Neural cell (in vitro differentiated cells): ENCODE data around the gene HECW1. TPM values are rescaled to one million over a fixed set of nuclear protein-coding genes. Genes with fewer than 3 reads are reported as not detected.

Experiments
- H2AFZ ChIP-seq: fragments of 200-600, 300-800 bp; sonication (generic), shearing (Covaris generic); 2 replicates; pipeline ENCODE4 v1.6.0; 2014; ENCODE audit warnings: low read depth, mild to moderate bottlenecking, antibody characterized with exemption, low read length, moderate library complexity
- H3F3A ChIP-seq: fragments of 200-600 bp; shearing (Covaris generic); 2 replicates; pipeline ENCODE4 v1.6.1; 2016; ENCODE audit warnings: mild to moderate bottlenecking, moderate library complexity, mixed read lengths, antibody characterized with exemption, low read length; ENCODE audit not compliant: insufficient read depth, poor library complexity, severe bottlenecking
- H3K27ac ChIP-seq: fragments of 200-600, 300-800 bp; sonication (generic), shearing (Covaris generic); 2 replicates; pipeline ENCODE4 v1.5.1; 2014; ENCODE audit warnings: mild to moderate bottlenecking, low read length, moderate library complexity
- H3K27me3 ChIP-seq: fragments of 300-800, 200-600 bp; sonication (generic), shearing (Covaris generic); 2 replicates; pipeline ENCODE4 v1.6.0; 2014; ENCODE audit warnings: mild to moderate bottlenecking, low read depth, low read length, moderate library complexity; ENCODE audit not compliant: insufficient read depth
- H3K36me3 ChIP-seq: fragments of 300-800, 200-600 bp; sonication (generic), shearing (Covaris generic); 2 replicates; pipeline ENCODE4 v1.5.1; 2014; ENCODE audit warnings: mild to moderate bottlenecking, antibody characterized with exemption, low read length, moderate library complexity; ENCODE audit not compliant: insufficient read depth
- H3K4me2 ChIP-seq: fragments of 300-800, 200-600 bp; sonication (generic), shearing (Covaris generic); 2 replicates; pipeline ENCODE4 v1.6.0; 2014; ENCODE audit warnings: mild to moderate bottlenecking, low read length
- H3K4me3 ChIP-seq: fragments of 300-800, 200-600 bp; sonication (generic), shearing (Covaris generic); 2 replicates; pipeline ENCODE4 v1.5.1; 2014; ENCODE audit warnings: mild to moderate bottlenecking, low read length, moderate library complexity
- H3K79me2 ChIP-seq: fragments of 200-600 bp; shearing (Covaris generic); replicated peaks from 2 replicates; pipeline ENCODE4 v1.6.0; 2014; ENCODE audit warnings: mild to moderate bottlenecking, low read length, moderate library complexity; ENCODE audit not compliant: insufficient read depth
- H3K9ac ChIP-seq: fragments of 300-800, 200-600 bp; sonication (generic), shearing (Covaris generic); 2 replicates; pipeline ENCODE4 v1.6.1; 2016; ENCODE audit warnings: mild to moderate bottlenecking, low read length, mixed read lengths
- H3K9me2 ChIP-seq: fragments of 200-600 bp; shearing (Covaris generic); 2 replicates; pipeline ENCODE4 v1.6.1; 2016; ENCODE audit warnings: mild to moderate bottlenecking, low read length, mixed read lengths; ENCODE audit not compliant: insufficient read depth
- H3K9me3 ChIP-seq: fragments of 200-600, 300-800 bp; sonication (generic), shearing (Covaris generic); 2 replicates; pipeline ENCODE4 v1.6.1; 2016; ENCODE audit warnings: mild to moderate bottlenecking, mixed run types, low read length, moderate library complexity, mixed read lengths
- H4K20me1 ChIP-seq: fragments of 200-600 bp; shearing (Covaris generic); 2 replicates; pipeline ENCODE4 v1.6.1; 2016; ENCODE audit warnings: mild to moderate bottlenecking, mixed run types; ENCODE audit not compliant: insufficient read depth
- EP300 ChIP-seq: fragments of 450-650 bp; conservative IDR thresholded peaks from 2 replicates; pipeline ENCODE4 v1.6.1; 2014; ENCODE audit warnings: antibody characterized with exemption, mild to moderate bottlenecking, moderate library complexity; ENCODE audit not compliant: poor library complexity, severe bottlenecking
- EZH2 ChIP-seq: fragments of 200-600, 300-800 bp; shearing (Covaris generic), sonication (generic); IDR thresholded peaks from 2 replicates; pipeline ENCODE4 v1.6.1; 2014; ENCODE audit warnings: antibody characterized with exemption, low read length, borderline replicate concordance, mild to moderate bottlenecking; ENCODE audit not compliant: insufficient read depth, poor library complexity, severe bottlenecking
- MXI1 ChIP-seq: fragments of 450-650 bp; conservative IDR thresholded peaks from 2 replicates; pipeline ENCODE4 v1.6.1; 2014; ENCODE audit warnings: antibody characterized with exemption, mild to moderate bottlenecking; ENCODE audit not compliant: poor library complexity, severe bottlenecking
- POLR2AphosphoS5 ChIP-seq: IDR thresholded peaks from 2 replicates; pipeline ENCODE4 v1.6.1; 2012
- RAD21 ChIP-seq: fragments of 450-650 bp; conservative IDR thresholded peaks from 2 replicates; pipeline ENCODE4 v1.6.1; 2014; ENCODE audit warnings: antibody characterized with exemption, mild to moderate bottlenecking, moderate library complexity
- SMC3 ChIP-seq: fragments of 450-650 bp; conservative IDR thresholded peaks from 2 replicates; pipeline ENCODE4 v1.6.1; 2014; ENCODE audit warnings: antibody characterized with exemption, mild to moderate bottlenecking, moderate library complexity; ENCODE audit not compliant: poor library complexity
- TAF1 ChIP-seq: IDR thresholded peaks from 2 replicates; pipeline ENCODE4 v1.6.1; 2012; ENCODE audit warnings: low read depth
- polyA plus RNA-seq: library from polyadenylated mRNA; depleted of rRNA; stranded (reverse); fragments of >200 nt; gene quantifications from 2 replicates; pipeline ENCODE4 v1.2.3, GENCODE V29; 2014
- TF ChIP-seq, protein P1 (sequence below): fragments of 450-650 bp; IDR thresholded peaks from 2 replicates; pipeline ENCODE4 v1.5.1; 2014; ENCODE audit warnings: antibody characterized with exemption, mild to moderate bottlenecking, moderate library complexity; ENCODE audit not compliant: poor library complexity, severe bottlenecking
- TF ChIP-seq, protein P2 (sequence below): IDR thresholded peaks from 2 replicates; pipeline ENCODE4 v1.6.1; 2012; ENCODE audit warnings: borderline replicate concordance

The HECW1 gene
- polyA plus RNA-seq, 1 donor from 2014 or later, result 13.8 TPM

DNA sequence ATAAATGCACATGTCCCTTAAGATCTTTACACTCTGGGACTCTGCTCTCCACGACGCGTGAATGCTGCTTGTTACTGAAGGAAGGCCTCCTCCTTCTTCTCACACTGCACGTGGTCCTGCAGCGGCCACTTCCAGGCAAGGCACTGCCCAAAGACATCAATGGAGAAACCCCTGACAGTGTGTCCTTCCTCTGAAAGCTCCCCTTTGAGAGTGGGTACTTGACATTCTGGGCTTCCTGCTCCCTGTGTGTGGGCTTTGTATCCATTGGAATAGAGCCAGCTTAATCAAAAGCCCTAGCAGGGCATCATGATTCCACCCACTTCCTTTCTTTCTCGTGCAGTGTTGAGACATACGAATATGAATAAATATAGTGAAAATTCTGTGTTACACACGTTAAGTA lies 400.8 kb downstream of the HECW1 start:
- Histone ChIP-seq H3K4me3 (no peak overlapping the region), H4K20me1 (no peaks in the 10 kb centered on the region), H3K36me3 (peaks cover 12% of the 10 kb centered on the region), H3F3A (no peaks in the 10 kb centered on the region), H2AFZ (no peak overlapping the region), H3K27ac (no peak overlapping the region), H3K27me3 (no peaks in the 10 kb centered on the region), H3K79me2 (no peaks in the 10 kb centered on the region), H3K9ac (no peak overlapping the region), H3K9me2 (no peaks in the 10 kb centered on the region), H3K4me2 (no peak overlapping the region), H3K9me3 (no peaks in the 10 kb centered on the region)
- TF ChIP-seq, protein P1, sequence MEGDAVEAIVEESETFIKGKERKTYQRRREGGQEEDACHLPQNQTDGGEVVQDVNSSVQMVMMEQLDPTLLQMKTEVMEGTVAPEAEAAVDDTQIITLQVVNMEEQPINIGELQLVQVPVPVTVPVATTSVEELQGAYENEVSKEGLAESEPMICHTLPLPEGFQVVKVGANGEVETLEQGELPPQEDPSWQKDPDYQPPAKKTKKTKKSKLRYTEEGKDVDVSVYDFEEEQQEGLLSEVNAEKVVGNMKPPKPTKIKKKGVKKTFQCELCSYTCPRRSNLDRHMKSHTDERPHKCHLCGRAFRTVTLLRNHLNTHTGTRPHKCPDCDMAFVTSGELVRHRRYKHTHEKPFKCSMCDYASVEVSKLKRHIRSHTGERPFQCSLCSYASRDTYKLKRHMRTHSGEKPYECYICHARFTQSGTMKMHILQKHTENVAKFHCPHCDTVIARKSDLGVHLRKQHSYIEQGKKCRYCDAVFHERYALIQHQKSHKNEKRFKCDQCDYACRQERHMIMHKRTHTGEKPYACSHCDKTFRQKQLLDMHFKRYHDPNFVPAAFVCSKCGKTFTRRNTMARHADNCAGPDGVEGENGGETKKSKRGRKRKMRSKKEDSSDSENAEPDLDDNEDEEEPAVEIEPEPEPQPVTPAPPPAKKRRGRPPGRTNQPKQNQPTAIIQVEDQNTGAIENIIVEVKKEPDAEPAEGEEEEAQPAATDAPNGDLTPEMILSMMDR, result no peak
- TF ChIP-seq TAF1, result no peak
- no peak for TF ChIP-seq EP300
- TF ChIP-seq SMC3, result no peak
- no peak for TF ChIP-seq EZH2
- no peak for TF ChIP-seq MXI1
- no peak for TF ChIP-seq POLR2AphosphoS5
- TF ChIP-seq, protein P2, sequence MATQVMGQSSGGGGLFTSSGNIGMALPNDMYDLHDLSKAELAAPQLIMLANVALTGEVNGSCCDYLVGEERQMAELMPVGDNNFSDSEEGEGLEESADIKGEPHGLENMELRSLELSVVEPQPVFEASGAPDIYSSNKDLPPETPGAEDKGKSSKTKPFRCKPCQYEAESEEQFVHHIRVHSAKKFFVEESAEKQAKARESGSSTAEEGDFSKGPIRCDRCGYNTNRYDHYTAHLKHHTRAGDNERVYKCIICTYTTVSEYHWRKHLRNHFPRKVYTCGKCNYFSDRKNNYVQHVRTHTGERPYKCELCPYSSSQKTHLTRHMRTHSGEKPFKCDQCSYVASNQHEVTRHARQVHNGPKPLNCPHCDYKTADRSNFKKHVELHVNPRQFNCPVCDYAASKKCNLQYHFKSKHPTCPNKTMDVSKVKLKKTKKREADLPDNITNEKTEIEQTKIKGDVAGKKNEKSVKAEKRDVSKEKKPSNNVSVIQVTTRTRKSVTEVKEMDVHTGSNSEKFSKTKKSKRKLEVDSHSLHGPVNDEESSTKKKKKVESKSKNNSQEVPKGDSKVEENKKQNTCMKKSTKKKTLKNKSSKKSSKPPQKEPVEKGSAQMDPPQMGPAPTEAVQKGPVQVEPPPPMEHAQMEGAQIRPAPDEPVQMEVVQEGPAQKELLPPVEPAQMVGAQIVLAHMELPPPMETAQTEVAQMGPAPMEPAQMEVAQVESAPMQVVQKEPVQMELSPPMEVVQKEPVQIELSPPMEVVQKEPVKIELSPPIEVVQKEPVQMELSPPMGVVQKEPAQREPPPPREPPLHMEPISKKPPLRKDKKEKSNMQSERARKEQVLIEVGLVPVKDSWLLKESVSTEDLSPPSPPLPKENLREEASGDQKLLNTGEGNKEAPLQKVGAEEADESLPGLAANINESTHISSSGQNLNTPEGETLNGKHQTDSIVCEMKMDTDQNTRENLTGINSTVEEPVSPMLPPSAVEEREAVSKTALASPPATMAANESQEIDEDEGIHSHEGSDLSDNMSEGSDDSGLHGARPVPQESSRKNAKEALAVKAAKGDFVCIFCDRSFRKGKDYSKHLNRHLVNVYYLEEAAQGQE, result no peak
- no peak for TF ChIP-seq RAD21

DNA sequence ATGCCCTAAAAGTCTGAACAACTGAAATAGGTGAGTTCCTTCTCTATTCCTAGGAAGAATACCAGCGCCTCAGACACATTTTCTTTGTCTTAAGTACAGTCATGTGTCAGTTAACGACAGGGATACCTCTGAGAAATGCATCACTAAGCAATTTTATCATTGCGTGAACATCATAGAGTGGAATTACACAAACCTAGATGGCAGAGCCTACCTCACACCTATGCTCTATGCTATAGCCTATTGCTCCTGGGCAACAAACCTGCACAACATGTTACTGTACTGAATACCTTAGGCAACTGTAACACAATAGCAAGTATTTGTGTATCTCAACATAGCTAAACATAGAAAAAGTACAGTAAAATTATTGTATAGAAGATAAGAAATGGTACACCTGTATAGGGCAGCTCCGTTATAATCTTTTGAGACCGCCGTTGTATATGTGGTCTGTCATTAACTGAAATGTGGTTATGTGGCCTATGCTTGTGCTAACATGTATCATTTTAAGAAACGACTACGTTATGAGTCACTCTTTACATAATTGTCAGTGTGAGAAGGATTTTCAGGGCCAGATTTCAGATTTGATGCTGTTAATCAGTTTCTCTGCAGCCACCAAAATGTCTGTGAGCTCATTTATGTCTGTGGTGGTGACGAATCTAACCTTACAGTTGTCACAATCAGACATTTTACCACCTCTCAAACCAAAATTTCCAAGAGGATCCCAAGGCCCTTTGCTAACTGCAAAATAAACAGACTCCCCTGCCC lies 404.3 kb downstream of the HECW1 start:
- Histone ChIP-seq H3K79me2 (no peaks in the 10 kb centered on the region), H2AFZ (no peak overlapping the region)

More for the DNA sequence above, 404.3 kb downstream of the HECW1 start:
- no peak overlapping the region for H3K4me3 ChIP-seq
- no peaks in the 10 kb centered on the region for H4K20me1 ChIP-seq
- H3K9me2 ChIP-seq, result no peaks in the 10 kb centered on the region
- no peaks in the 10 kb centered on the region for H3K36me3 ChIP-seq
- no peak overlapping the region for H3K4me2 ChIP-seq
- H3K9ac ChIP-seq, result no peak overlapping the region
- TF ChIP-seq EZH2 (no peak), TAF1 (no peak), SMC3 (no peak), EP300 (no peak), MXI1 (no peak), RAD21 (no peak), POLR2AphosphoS5 (no peak)
- TF ChIP-seq, protein P1, result no peak
- TF ChIP-seq, protein P2, result no peak
- H3K27ac ChIP-seq, result no peak overlapping the region
- no peaks in the 10 kb centered on the region for H3K9me3 ChIP-seq
- no peaks in the 10 kb centered on the region for H3F3A ChIP-seq
- H3K27me3 ChIP-seq, result no peaks in the 10 kb centered on the region
